DMS79 treated with DMSO at 0.1 percent for 48 hours (cell line): ENCODE measurements around the gene ATP2B1.

Source experiments
- DNase-seq: peaks from one replicate; lab custom pipeline; 2025; lab: John Stamatoyannopoulos, UW

The ATP2B1 gene

DNA sequence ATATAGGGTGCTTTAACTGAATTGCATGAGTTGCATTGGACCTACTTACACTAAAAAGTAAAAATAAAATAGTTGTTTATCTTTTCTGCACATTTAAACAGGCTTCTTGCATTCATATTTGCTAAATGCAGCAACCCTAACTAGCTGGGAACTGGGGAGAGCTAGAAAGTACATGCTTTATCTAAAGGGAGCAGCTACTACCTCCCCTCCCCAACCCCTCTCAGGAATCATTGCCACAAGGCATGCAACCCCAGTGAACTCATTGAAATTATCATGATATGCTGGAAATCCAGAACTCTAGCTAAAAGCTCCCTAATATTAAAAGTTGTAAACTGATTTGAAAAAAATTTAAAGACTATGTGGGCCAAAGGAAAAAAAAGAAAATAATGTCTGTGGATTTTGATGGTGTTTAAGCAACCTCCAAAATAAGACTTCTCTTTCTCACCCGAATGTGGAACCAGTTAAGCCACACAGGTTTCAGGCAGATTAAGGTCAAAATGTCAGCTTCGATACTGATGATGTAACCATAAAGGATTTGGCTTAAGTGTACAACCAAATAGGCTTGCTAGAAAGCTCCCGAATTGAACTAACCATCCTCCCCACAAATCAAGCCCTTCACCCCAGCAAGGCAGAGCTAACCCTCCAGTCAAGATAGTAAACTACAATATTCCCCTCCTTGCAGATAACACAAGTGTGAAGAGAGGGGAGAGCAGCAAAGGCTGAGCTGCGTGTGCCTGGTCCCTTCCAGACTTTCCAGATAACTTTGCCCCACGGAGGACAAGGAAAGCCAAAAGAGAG, 169.0 kb downstream of the ATP2B1 start:
- no peak for DNase-seq

DNA sequence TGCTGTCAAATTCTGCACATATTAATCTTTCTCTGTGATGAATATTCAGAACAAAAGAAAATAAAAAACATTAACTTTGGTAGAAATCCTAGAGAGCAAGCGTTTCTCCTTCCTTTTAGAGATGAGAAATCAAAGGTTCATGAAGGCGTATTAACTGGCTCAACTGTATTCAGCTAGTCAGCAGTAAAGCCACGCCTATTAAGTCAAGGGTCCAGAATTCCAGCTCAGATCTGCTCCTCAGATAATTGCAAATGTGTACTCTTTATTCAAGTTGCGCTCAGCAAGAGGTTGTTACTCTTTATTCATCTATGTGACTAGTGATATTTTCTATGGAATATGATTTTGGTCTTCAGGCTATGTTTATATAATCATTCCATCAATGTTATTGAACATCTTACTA, 169.7 kb downstream of the ATP2B1 start:
- DNase-seq = no peak
